GM12875 (cell line): ENCODE results near the gene GAL3ST3.

Source experiments
- H3K4me3 ChIP-seq: one replicate; pipeline ENCODE4 v1.5.1; 2011; ENCODE audit warnings: low read depth, low read length, control low read depth
- TF ChIP-seq, protein P1 (sequence below): IDR thresholded peaks from 2 replicates; pipeline ENCODE4 v1.5.1; 2011; ENCODE audit warnings: low read depth, mild to moderate bottlenecking, control low read depth, inconsistent platforms, low read length, moderate library complexity, borderline replicate concordance; ENCODE audit not compliant: insufficient read depth

Gene GAL3ST3

DNA sequence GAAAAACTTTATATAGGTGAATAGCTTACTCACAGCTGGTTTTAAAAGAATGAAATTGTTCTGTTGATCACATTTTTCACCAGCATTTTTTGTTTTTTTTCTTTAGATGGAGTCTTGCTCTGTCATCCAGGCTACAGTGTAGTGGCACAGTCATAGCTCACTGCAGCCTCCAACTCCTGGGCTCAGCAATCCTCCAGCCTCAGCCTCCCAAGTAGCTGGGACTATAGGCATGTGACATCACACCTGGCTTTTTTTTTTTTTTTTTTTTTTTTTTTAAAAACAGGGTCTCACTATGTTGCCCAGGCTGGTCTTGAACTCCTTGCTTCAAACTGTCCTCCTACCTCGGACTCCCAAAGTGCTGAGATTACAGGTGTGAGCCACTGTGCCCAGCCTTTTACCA lies 24.7 kb upstream of the GAL3ST3 start:
- TF ChIP-seq, protein P1, sequence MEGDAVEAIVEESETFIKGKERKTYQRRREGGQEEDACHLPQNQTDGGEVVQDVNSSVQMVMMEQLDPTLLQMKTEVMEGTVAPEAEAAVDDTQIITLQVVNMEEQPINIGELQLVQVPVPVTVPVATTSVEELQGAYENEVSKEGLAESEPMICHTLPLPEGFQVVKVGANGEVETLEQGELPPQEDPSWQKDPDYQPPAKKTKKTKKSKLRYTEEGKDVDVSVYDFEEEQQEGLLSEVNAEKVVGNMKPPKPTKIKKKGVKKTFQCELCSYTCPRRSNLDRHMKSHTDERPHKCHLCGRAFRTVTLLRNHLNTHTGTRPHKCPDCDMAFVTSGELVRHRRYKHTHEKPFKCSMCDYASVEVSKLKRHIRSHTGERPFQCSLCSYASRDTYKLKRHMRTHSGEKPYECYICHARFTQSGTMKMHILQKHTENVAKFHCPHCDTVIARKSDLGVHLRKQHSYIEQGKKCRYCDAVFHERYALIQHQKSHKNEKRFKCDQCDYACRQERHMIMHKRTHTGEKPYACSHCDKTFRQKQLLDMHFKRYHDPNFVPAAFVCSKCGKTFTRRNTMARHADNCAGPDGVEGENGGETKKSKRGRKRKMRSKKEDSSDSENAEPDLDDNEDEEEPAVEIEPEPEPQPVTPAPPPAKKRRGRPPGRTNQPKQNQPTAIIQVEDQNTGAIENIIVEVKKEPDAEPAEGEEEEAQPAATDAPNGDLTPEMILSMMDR, result no peak
- H3K4me3 ChIP-seq, result no peak overlapping the region

DNA sequence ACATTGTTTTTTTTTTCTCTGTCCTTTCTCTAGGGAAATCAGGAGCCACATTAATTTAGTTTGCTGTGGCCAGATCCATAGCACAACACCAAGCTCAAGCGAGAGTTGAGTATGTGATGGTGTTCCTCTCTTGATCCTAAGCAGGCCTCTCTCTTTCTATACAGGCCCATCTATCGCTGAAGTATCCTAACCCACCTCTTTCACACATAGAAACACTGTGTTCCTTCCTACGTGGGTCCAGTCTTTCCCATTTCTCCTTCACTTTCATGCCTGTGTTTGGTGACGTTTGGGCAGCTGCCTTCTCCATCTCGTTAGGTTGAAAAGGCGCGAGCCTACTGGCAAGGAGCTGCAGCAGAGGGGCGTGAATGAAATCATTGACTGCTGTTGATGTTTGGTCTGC lies 23.6 kb upstream of the GAL3ST3 start:
- no peak overlapping the region for H3K4me3 ChIP-seq
- TF ChIP-seq, protein P1, result no peak

DNA sequence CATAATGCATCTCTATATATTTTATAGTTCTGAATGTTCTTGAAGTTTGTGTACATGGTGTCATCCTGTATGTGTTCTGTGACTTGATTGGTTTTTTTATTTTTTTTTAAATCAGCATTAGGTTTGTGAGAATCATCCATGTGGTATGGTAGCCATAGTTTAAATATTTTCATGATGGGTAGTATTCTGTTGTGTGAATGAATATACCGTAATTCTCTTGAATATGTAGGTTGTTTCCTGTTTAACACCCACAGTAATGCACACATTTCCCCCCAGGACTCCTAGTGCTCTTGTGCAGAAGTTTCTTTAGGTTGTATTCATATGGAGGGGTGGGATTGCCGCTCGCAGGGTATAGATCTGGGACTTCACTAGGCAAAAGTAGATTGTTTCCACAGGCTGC lies 23.1 kb upstream of the GAL3ST3 start:
- no peak overlapping the region for H3K4me3 ChIP-seq
- TF ChIP-seq, protein P1, result no peak

DNA sequence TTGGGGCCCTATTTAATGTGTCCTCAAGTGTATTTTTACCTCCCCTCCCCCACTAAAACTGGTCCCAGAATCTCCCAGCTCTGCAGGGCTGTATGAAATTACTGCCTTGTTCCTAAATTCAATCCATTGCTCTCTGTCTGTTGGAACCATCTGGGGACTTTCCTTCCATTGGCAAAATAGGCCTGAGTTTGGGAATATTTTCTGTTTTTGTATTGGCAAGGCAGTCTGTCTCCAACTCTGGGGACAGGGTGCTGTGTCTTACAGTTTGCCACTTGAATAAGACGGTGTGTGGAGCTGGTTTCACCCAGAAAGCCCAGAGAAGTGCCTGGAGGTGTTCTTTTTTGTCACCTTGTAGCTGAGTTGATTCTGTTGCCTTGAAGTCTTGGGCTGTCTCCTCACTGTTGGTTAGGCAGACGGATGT lies 22.4 kb upstream of the GAL3ST3 start:
- peak overlapping the region; percentile 90 for H3K4me3 ChIP-seq
- TF ChIP-seq, protein P1, result no peak

DNA sequence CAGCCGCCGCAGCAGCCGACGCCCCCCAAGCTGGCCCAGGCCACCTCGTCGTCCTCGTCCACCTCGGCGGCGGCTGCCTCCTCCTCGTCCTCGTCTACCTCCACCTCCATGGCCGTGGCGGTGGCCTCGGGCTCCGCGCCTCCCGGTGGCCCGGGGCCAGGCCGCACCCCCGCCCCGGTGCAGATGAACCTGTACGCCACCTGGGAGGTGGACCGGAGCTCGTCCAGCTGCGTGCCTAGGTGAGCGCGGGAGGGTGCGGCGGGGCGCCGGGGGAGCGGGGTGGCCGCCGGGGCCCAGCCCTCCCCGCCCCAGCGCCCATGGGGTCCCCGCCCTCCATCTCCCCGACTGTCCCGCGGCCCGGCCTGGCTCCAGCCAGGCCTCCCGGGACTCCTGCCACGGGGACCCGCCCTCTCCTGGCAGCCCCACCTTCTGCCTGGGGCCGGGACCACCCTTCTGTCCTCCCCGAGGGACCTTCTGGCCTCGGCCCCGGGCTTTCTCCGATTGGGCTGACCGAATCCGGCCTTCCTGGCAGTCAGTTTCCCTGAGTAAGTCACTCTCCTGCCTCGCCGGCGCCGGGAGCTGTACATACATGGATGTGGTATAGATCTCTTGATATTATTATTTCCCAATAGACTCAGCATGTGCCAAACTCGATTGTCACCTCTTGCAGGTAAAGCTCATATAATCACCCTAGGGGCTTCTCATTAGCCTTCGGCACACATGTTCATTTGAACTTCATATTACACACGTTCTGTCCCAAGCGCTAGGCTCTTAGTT lies 21.8 kb upstream of the GAL3ST3 start:
- H3K4me3 ChIP-seq, result peak overlapping the region; percentile 90
- TF ChIP-seq, protein P1, result no peak

DNA sequence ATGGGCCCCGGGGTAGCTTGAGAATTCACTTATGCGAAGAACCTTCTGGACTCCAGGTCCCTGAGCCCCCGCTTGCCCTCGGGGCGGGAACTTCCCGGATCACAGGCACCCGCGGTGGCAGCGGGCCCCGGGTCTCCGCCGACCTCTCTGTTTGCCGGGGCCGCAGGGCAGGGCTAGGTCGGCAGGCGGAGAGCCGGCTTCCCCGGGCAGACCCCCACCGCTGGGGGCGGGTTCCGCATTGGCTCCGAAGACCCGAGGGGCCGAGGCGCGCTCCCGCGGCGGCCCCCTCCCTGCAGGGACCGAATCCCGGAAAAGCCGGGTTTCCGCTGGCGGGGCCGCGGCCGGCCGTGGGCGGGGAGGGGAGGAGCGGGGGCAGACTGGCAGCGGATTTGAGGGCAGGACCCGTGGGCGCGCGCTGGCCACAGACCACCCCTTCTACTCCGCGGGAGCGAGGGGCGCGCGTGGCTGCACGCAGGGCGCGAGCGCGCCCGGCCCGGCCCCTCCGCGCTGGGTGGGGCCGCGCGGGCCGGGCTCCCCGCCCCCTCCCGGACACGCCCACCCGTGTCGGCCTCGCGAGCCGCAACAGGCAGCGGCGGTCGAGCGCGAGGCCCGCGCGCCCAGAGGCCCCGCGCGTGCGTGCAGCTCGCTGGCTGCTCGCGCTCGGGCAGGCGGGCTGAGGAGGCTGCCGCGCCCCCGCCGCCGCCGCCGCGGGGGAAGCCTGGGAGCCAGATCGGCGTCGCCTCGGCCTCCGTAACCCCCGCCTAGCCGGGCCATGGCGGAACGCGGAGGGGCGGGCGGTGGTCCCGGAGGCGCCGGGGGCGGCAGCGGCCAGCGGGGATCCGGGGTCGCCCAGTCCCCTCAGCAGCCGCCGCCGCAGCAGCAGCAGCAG lies 21.0 kb upstream of the GAL3ST3 start, which contains the start of gene PACS1:
PACS1 (plus strand) TSS at position 558 of the 889 bp plus-strand sequence; CDS start at position 773, 215 bp downstream.
- TF ChIP-seq, protein P1, result no peak
- peak within 1 kb of the TSS; percentile 90 for H3K4me3 ChIP-seq
